Astrocyte (in vitro differentiated cells and primary cell): ENCODE results near the gene PRRC1. TPM values are rescaled to one million over a fixed set of nuclear protein-coding genes. Genes with fewer than 3 reads are reported as not detected.

ENCODE experiments used
- total RNA-seq: library from RNA; stranded (reverse); gene quantifications from 2 replicates; pipeline ENCODE4 v1.2.1, GENCODE V29; 2021

Gene PRRC1
- total RNA-seq, 1 donor from 2014 or later: 131 TPM

Other genes with a start within 250 kb of the PRRC1 start
- gene MEGF10, start 226.8 kb upstream of the PRRC1 start, total RNA-seq: 15.8 and 19.5 TPM in 2 replicates
- gene CTXN3, start 131.4 kb downstream of the PRRC1 start, total RNA-seq: not detected in 2 replicates
- not detected in 2 replicates for gene CCDC192, start 185.8 kb downstream of the PRRC1 start, total RNA-seq